GM18499 (cell line): Measurements from ENCODE around the gene MID1.
"Not testable (repeated sequence)": the region's sequence is repeated elsewhere in the genome, so short reads cannot be mapped to it uniquely, and the experiment has no call there.

ENCODE experiments used
- ATAC-seq: cut with Tn5 transposase; IDR thresholded peaks from one replicate; pipeline ENCODE4 v1.9.1; 2021; ENCODE audit warnings: moderate number of reproducible peaks; ENCODE audit not compliant: insufficient read depth, unreplicated experiment

The MID1 gene

DNA sequence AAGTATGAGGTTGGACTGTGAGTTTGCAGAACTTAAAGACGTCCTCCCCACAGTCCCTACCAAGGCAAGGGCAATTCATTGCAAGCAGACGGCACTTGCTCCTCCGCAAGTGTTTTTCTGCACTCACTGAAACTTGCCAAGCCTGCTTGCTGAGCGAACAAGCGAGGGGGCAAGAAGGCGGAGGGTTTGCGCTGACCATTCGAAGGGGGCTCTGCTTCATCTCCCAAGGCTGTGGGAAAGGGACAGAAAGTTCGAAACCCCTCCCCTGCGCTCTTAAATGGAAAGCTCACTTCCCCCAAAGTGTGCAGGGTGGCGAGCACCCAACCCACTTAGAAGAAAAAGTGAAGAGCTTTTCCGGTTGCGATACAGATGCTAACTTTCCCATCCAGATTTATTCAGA lies 1.4 kb downstream of the MID1 start:
- ATAC-seq = no peak

DNA sequence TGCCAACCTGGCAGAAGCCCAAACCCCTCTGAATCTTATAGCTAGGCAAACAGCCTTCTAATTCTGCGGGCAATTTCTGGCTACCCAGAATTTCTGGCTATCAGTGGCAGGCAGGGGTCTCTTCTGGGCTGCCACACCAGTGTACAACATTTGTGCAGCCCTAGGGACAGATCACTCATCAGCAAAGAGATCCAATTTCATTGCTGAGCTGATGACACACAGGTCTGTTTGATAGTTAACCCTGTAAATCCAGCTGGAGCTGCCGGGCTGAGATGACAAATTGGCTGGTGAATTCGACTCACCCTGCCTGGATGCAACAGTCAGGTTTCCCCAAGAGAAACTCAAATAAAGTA lies 2.4 kb downstream of the MID1 start:
- no peak for ATAC-seq

DNA sequence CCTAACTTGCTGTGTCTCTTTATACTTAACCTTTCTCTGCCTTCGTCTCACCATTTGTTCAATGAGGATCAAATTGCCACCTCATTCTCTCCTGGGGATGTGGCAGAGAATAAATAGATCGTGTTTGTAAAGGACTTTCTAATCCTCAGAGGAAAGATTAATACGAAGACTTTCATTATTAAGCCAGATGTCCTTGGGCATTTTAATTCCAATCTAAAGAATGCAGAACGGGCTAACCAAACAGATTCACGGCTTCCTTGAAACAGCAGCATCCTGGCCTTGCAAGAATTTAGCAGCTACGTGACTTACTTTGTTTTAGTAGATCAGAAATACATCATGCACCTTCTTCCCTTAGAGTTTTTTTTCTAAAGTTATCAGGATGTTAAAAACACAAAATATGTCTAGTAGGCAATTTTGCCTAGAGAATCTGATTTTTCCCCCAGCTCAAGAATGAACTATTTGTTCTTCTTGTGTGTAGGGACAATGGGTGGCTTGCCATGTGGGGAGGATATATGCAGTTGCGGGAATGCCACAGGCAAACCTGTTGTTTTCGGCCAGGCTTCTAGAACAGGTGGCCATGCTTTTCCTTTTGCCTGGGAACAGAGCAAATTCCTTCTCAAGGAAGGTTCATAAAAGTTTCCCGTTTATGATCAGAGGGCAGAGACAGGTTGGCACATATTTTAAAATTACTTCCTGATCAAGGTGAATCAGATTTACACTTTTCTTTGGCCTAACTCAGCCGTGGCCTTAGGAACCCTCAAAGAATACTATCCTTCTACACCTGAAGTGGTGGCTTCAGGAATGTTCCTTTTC lies 3.0 kb downstream of the MID1 start:
- ATAC-seq = no peak

DNA sequence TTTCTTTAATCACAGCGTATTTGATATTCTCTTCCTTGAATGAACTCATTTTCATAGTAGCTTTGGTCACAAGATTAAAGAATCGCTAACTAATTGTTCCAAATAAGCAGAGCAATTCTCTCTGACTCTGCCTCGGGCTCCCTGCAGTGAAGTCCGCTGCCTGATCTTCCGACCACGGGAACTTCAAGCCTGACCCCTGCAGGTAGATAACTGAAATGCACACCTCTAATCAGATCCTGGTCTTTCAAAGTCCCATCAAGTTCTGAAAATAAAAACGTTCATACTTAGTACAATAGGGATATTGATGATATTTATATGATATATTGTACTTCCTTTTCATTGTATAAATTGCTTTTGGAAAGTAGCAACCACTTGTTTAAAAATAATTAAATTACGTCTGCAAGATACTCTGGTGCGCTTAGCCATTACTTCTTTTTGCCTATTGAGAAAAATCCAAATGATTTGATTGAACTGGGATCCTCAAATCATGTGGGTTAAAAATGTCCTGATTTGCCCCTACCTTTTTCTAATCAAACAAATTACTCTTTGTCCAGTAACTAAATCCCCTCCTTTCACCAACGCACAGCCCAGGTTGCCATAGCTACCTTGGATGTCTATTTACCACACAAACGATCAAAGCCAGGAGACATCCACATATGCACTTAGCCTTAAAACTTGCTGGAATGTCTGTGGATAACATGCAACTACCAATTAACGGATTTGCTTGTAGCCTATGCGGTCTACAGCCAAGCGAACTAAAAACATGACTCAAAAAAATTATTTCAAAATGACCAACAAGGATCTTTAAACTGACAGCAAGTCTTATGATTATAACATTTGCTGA lies 4.2 kb downstream of the MID1 start:
- ATAC-seq = peak; percentile 74

DNA sequence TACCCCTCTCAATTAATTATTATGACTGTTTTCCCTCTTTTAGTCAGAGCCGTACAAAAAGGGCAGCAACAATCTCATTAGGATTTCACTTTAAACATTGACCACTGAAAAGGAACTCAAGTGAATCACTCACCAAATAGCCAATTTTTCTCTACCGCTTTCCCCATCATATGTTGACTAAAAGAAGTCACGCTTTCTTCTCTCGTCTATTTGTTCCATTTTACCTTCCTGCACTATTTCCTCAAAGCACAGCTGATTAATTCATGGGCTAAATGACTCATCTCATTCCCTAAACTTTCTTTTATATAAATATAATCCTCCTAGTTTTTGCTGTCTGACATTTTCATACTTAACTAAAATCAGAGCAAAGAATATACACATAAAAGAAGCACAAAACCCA lies 8.2 kb downstream of the MID1 start:
- no peak for ATAC-seq

DNA sequence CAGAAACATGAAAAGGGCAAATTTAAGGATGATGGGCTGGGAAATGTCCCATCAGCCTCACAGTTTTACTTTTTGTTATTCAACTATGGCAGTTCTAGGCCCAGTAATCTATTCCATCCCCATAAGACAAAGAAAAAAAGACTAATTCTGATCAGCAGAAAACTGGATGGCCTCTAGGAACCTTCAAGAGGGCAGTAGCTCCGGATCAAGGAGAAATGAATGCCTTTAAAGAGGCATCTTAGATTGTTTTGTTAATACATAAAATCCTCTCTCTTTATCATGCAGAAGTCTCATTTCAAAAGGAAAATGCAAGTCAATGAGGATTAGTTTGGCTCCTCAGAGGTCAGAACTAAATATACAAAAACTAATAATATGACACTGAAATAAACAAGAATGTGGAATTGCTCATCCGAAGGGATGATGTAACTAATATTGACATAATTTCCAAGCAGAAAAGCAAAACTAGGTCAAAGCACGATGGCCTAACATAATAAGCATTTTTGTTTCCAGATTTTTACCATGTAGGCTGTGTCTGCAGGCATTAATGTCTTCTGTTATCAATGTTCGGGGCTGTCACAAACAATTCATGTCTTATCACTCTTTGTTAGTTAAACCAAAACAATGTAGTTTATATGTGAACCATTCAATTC lies 8.8 kb downstream of the MID1 start:
- no peak for ATAC-seq

DNA sequence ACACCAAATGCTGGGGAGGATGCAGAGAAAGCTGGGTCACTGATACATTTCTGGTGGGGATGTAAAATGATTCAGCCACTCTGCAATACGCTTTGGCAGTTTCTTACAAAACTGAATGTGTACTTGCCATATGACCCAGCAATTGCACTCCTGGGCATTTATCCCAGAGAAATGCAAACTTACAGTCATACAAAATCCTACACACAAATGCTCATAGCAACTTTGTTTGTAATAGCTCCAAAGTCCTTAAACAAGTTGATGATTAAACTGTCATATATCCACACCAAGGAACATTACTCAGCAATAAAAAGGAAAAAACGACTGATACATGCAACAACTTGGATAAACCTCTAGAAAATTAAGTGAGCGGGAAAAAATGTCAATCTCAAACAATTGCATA lies 12.3 kb downstream of the MID1 start:
- no peak for ATAC-seq

DNA sequence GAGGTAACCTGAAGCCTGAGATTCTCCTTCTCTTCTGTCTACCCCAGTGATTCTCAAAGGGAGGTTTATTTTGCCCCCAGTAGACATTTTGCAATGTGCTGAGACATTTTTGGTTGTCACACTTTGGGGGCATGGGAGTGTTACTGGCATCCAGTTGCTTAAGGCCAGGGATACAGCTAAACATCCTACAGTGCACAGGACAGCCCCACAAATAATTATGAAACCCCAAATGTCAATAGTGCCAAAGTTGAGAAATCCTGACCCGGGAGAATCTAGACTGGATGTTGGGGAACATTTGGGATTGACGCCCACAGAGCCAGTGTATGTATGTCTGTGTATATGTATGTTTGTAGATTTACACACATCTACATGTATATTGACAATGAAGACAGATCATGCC lies 13.2 kb downstream of the MID1 start:
- no peak for ATAC-seq

DNA sequence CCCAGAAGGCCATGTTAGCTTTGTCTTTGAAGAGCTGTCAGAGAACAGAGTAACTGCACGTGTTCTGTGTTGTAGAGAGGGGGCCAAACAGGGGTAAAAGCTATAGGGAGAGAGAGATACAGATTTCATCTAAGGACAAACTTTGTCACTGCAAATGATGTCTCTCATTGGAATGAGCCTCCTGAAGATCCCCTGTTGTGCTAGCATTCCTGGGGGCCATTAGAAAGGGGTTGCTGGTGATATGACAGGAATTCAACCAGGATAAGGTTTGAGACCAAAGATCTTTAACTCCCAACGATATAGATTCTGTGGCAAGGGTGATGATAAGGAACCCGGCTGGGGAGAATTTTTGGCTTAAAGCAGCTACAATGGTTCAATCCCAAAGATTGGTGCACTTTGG lies 16.8 kb downstream of the MID1 start:
- no peak for ATAC-seq

DNA sequence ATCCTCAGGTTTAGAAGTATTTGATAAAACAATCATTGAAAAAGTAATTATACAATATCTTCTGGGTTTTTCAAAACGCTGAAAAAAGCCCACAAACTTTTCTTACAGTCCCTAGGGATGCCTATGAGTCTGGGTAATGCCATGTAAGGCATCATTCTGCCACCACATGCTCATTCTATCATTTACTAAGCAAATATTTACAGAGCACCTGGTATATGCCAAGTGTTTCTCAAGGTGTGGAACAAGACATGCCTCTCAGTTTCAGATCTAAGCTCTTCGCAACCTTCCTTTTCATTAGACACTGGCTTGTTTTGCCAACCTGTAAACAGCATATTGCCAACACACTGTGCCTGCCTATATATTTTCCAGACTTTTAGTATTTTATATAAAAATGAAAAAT lies 17.7 kb downstream of the MID1 start:
- ATAC-seq = no peak

DNA sequence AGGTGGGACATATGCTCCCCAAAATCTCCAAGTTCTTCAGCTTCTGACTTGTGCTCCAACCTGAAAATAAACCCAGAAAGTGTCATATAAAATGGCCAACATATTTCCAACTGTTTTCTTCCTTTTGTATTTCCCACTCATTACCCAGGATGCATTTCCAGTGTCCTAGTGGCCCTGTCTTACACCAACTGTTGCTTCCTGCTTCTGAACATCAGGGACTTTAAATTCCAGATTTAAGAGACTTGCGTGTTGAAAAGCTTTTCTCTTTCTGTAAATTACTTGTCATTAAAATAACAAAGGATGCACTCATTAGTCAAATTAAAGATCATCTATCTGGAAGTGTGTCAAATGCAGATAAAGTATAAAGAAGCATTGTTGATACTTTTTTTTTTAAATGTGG lies 19.9 kb downstream of the MID1 start:
- no peak for ATAC-seq

DNA sequence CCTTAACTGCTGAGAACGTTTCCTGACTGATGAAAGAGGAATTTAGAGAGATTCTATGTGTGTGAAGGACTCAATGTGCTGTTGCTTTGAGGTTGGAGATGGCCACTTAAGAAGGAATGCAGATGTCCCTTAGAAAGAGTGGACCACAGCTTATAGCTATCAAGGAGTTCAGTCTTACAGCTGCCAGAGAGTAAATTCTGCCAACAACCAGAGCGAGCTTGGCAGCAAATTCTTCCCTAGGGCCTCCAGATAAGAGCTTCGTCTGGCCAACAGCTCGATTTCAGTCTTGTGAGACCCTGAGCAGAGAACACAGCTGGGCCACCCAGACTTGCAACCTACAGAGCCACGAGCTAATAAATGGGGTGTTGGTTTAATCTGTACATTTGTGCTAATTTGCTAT lies 21.8 kb downstream of the MID1 start:
- ATAC-seq = no peak

DNA sequence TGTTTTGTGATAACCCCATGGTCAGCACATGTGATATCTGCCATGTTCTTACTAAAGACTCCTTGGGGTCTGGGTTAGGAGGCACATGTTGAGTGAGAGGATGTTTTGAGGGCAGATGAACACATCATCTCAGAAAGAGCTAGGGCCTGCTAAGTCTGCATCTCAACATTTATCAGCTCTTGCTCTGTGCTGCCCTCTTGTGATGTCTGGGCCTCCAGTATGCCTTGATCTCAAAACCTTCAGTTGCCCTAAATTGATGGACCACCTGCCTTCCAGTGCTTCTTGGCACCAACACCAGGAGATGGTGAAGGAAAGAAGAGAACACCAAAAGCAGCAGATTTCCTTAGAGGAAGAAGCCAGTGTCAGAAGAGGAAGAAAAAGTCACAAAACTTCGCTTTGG lies 22.5 kb downstream of the MID1 start:
- ATAC-seq = no peak

DNA sequence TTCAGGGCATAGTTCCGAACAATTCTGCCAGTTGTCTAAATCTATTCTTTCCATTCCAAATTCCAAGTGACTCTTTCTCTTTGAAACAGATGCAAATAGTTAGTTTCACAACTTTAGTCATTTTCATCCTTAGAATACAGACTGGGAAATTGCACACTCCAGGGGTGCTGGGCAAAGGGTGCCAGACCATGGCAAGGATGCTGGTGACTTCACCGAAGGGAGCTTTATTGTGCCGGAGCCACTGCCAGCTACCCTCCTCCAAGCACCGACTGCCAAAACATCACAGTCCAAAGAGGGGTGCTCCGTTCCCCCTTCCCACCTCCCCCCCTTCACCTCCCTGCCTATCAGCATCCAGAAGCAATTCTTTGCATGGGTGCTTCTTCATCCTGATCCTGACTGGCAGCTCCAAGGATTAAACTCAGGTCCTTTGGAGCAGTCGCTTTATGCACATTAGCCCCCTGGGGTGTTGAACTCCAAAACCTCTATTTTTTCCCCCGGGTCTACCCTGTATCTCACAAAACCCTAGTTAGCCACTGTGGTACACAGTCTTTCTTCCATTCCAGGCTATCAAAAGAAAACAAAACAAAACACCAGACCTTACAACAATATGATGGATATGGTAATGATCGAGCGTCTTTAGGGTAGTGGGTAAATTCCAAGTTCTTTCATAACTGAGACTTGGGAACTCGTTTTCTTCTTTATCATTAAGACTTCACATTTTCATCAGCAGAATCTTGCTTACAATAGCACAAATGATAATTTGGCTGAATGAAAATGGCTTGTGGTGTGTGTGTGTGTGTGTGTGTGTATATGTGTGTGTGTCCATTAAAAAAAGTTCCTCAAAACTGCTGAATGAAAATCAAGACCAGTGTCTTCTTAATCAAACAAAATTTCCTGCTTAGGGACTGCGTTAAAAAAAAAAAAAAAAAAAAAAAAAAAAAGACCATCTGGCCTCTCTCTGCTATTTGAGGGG lies 28.7 kb downstream of the MID1 start:
- no peak for ATAC-seq

DNA sequence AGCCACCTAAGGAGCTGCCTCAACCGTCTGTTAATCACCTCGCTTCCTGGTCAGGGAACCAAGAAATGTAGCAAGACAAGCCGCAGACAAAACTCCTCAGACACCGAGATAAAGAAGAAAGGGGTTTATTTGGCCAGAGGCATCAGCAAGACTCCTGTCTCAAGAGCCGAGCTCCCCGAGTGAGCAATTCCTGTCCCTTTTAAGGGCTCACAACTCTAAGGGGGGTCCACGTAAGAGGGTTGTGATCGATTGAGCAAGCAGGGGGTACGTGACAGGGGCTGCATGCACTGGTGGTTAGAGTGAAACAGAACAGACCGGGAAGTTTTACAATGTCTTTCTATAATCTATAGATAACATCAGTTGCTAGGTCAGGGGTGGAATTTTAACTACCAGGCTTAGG lies 30.6 kb downstream of the MID1 start:
- not testable (repeated sequence) for ATAC-seq

DNA sequence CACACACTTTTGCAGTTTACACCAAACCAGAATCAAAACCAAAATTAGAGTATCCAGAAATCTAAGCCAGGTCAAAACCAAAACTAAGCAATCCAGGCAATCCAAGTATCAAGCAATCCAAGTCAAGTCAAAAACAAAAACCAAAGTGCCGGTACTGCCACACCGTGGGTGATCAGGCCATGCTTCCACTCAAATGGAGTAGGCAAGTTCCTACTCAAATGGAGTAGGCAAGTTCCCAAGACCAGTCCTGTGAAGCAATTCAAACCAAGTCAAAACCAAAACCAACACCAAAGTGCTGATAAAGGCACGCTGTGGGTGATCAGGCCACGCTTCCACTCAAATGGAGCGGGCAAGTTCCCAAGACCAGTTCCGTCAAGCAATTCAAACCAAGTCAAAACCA lies 31.3 kb downstream of the MID1 start:
- no peak for ATAC-seq

DNA sequence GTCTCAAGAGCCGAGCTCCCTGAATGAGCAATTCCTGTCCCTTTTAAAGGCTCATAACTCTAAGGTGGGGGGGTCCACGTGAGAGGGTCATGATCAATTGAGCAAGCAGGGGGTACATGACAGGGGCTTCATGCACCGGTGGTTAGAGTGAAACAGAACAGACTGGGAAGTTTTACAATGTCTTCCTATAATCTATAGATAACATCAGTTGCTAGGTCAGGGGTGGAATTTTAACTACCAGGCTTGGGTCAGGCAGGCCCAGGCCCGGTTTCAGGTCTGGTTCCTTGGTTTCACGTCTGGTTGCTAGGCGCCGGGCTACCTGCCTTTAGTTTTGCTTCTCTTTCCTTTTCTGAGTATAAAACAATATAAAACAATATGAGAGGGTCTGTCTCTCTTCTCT lies 35.5 kb downstream of the MID1 start:
- ATAC-seq = not testable (repeated sequence)

DNA sequence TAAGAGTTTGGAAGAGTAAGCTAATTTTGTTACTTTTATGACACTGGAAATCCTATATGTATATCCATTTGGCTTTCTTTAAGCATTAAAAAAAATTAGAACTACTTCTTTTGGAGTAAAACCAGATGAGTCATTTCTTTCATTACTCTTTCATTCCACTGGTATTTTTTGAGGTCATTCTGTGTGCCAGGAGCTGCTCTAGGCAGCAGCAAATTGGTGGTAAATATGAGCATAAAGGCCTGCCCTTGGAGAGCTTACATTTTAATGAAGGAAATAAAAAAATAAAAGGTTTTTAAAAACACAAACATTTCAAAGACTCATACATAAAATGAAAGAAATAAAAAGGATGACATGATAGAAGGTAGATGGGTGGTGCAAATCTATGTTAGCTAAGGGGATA lies 37.4 kb downstream of the MID1 start:
- no peak for ATAC-seq

DNA sequence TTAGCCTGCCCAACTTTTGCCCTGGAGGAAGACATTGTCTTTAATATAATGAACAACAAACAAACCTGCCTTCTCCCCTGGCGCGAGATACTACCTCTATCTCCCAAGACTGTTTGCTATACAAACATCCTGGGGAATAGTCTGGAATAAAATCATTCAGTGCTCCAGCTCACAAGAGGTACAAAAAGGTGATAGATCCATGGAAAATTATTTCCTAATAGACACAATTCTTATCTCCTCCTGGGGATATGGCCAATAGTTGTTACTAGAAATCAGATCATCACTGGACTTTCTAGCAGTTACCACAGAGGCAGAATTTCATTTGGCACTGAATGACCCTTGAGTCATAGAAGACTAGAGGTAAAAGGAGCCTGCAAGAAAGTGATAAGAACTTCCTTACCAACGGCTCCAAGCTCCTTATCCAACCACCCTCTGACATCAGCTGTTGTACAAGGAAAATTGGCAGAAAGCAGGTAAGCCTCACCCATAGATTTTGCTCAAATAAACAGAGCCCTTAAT lies 38.1 kb downstream of the MID1 start:
- ATAC-seq = no peak
